GM19193 (cell line): ENCODE results near the gene ANKH.

Experiments used
- POLR2A ChIP-seq: IDR thresholded peaks from 4 replicates; pipeline ENCODE4 v1.6.1; 2011; ENCODE audit not compliant: insufficient read depth, insufficient read length; ENCODE audit errors: extremely low read depth

ANKH gene

DNA sequence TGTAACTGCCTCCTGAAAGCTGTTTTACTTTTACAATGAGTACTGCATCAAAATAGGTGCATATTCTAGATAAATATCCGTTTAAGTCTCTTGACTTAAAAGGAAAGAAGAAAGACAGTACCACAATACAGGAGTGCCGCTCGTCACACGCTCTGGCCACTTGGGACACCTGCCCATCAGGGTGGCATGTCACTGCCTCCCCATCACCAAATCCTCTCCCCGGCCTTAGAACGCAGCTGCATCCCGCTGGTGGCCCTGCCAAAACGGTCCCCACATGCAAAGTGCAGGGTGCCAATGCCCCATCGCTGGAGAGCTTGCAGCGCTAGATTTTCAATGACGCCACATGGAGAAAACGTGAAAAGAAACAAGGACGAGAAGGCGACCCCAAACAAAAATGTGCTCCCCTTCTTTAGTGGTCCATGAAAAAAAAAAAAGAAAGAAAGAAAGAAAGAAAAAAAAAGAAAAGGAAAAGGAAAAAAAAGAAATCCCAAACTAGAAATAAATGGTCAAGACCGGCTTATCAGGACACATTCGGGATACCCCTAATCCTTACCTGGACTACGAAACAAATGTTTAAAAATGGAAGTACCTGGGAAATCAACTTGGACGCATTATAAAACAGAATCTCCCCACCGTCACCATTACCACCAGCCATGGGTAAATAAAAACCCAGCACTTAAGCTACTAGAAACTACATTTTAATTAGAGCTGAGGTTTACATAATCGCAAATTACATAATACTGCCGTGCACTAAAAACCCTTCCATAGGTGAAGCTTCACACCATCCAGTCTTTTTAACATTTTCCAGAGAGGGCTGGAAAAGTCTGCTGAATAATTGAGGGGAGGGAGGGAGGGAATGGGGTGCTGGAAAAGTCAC lies 1.0 kb downstream of the ANKH start:
- no peak for TF ChIP-seq POLR2A

DNA sequence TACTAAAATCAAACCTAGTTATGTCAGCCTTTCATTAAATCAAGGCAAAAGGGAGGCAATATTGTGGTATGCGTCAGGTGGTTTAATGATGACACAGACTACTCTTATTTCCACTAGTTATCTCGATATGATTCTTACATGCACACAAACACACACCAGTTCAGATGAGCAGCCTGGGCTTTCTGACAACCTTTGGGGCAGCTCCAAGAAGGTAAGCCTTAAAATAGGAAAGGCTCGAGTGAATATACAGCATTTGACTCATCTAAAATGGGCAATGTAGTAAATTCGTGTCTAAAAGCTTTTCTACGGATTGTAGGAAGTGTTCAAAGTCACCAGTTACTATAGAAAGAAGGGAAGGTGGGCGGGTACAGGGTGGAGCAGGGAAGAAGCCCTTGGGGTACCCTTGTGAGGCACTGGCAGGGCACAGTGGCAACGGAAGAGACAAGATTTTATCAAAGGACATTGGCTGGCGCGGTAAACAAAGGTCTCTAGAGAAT lies 1.9 kb downstream of the ANKH start:
- no peak for TF ChIP-seq POLR2A

DNA sequence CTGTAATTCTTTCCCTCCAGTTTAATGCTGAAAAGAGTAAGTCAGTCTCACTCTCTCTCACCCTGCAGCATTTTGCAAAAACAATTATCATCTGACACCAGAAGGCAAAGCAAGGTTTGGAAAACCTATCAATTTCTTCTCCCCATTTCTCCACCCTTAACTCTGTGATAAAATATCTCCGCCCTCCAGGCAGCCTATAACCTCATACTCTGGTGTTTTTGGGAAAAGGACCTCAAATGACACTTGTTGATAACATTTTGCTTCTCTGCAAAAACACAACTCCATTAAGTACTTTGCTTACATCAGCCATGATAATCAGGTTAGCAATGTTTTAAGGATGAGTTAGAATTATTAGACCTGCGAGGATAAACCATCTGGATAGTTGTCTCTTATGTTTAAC lies 2.3 kb downstream of the ANKH start:
- TF ChIP-seq POLR2A: no peak

DNA sequence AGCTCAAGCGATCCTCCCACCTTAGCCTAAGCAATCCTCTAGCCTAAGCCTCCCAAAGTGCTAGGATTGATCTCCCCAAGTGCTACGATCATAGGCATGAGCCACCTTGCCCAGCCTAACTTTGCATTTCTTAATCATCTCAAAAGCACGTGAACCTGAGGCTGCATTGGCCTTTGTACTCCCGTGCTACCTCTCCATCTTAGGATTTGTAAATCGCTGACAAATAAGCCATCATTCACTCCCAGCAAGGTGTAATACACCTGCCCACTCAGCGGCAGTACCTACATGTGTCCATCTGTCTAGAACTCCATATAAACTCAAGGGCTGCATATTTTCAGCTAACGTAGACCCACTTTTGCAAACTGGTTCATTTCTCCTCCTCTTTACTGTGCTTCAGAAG lies 2.8 kb downstream of the ANKH start:
- TF ChIP-seq POLR2A: no peak

DNA sequence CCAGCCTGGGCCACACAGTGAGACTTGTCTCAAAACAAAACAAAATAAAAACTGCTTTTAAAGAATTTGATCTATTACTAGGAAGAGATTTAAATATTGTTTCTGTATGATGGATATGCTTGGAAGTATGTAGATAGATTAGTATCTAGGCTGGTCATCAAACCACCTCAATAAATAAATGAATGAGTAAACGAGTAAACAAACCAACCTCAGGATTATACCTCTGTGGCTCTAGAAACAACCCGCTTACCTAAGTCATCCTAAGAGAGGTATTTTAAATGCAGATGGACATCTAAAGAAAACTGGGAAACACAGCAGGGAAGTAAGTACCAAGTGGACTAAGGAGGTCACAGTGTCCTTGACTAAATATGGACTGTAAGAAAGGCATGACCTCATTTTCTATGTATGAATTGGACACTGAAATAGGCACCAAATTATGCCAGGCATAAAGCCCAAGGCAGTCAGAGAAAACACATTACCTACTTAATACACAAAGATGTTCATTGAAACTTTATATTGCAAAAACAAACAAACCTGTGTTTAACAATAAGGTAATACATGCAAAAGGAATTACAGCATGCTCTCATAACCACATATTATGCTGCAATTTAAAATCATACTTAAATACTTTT lies 7.3 kb downstream of the ANKH start:
- TF ChIP-seq POLR2A: no peak

DNA sequence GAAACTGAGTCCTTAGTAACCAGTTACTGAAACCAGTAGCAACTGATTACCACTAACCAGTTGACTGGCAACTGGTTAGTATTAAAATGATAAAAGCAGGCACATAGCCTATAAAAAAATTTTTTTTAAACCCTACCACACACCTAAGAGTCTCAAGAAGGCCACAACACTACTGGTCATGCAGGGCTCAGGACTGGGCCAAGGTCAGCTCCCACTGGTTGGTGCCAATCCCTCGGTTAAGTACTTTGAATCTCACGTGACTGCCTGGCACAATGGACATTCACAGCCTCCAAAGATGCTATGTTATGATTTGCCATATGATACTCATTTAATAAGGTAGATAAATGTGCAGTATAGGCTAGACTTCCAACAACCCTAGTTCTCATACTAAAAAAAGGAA lies 8.5 kb downstream of the ANKH start:
- TF ChIP-seq POLR2A: no peak

DNA sequence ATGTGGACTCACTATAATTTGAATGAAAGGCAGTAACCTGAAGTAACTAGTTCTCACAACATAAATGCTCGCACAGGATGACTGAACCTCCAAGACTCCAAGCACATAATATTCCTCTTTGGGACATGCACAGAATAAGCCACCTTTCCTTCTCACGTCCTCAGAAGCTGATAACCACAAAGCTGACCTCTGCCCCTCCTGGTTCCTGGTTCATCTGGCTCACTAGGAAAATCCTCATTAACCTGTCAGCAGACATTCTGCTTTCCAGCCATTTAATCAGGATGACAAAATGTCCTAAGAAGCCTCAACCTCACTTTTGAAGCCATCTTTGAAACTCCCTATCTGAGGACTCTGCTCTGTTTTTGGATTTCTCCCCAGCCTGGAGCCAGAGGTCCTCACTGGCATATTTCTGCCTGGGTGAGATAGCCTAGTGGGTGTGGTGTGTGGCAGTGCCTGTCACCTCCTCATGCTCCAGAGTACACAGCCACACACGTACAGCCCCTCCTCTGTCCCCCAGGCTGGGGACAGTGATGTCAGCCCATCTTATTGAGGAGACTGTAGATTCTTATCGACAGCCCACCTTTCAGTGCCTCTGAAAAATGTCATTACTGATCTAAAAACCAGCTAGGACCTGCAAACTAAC lies 10.3 kb downstream of the ANKH start:
- no peak for TF ChIP-seq POLR2A

DNA sequence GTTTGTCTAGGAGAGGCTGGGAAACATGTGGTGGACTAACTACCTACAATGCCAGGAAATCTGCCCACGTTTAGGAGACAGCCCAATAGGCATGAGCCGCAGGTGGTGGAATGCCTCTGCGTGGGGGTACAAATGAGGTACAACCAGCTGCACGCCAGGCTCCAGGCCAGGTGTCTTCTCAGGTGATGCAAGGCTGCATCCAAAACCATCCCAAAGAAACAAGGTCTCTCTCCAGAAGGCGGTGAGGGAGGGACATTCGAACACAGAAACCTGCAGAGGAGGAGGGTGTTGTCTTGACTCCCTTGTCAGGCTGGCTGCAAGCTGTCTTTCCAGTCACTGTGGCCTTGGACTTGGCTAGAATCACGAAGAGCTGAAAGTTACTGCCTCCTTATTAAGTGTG lies 11.6 kb downstream of the ANKH start:
- no peak for TF ChIP-seq POLR2A

DNA sequence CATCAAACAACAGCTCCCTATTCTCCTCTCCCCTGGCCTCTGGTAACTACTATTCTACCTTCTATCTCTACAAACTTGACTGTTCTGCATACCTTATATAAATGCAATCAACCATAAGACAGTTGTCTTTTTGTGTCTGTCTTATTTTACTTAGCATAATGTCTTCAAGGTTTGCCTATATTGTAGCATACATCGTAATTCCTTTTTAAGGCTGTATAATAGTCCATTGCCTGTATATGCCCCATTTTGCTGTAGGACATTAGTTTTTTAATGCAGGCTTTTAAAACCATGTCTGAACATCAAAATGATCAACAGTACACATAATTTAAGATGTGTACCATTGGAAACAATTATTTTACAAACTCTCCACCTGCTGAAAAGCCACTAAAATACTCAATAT lies 12.4 kb downstream of the ANKH start:
- no peak for TF ChIP-seq POLR2A

DNA sequence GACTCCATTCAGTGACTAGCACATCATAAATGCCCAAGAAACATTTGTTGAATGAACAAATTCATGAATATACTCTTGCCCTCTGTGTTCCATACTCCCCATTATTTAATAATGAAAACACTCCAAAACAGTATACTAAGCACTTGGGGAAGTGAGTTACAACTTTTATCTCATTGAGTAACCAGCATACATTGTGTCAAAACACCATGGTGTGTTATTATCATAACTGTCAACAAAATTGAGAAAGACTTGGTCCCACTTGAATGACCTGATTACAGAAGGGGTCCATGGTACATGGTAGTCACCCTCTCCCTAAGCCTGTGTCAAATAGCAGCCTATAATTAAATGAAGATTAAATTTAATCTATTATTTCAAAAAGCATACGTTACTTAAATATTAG lies 16.2 kb downstream of the ANKH start:
- TF ChIP-seq POLR2A: no peak

DNA sequence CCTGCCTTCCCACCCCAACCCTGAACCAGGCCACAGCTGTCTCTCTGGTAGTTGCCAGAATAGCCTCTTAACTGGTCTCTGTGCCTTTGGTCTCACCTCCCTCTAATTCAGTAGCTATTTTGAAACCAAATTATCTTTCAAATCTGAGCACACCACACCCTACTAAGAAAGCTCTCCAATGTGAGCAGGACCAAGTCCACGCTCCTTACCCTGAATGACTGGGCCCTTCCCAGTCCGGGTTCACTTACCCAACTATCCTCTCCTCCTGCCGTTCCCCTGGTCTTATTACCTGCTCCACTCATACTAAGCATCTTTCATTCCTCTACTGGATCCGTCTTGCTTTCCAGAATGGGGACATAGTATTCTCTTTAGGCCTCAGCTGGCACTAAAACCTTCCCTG lies 16.8 kb downstream of the ANKH start:
- TF ChIP-seq POLR2A: no peak

DNA sequence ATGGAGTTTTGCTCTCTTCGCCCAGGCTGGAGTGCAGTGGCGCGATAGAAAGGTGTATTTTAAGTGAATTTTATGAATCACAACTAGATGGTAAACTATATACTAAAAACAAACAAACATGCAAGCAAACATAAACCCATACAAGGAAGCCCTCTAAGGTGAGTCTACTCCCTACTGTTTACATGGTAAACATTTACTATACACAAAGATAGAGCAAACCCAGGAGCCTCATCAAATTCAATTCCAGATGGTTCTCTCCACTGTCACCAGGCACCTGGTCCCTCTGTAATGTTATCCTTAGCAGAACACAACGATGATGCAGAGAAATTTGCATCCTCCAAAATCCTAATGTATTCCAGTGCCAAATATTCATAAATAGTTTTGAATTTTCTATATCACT lies 17.9 kb downstream of the ANKH start:
- no peak for TF ChIP-seq POLR2A

DNA sequence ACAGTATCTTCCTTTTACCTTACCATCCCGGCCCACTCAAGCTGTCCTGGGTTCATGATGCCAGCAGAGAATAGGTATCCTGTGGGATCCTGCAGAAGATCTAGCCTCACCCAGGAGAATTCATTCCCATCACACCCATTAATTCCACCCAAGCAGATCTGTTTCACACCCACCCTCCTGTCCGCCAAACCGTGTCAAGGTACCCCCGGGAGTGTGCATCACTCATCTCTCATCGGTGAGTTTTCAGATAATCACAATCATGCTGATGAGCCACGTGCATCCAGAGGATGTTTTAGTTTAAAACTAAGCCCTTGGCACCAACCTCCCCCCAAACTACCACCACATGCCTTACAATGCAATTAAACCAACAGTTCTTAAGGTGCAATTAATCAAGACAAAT lies 18.8 kb downstream of the ANKH start:
- no peak for TF ChIP-seq POLR2A

DNA sequence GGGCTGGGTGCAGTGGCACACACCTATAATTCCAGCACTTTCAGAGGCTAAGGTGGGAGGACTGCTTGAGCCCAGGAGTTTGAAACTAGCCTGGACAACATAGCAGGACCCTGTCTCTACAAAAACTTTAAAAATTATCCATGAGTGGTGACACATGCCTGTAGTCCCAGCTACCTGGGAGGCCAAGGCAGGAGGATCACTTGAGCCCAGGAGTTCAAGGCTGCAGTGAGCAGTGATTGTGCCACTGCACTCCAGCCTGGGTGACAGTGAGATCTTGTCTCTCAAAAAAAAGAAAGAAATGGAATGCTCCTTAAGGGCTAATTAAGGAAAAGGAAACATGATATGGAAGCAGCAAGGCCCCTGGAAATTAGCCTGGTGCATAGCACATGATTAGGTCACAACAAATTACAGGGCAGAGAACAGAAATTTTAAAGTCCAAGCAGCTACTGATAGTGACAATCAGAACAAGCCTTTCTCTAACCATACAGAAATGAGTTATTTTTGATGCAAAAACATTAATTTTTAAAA lies 19.5 kb downstream of the ANKH start:
- no peak for TF ChIP-seq POLR2A

DNA sequence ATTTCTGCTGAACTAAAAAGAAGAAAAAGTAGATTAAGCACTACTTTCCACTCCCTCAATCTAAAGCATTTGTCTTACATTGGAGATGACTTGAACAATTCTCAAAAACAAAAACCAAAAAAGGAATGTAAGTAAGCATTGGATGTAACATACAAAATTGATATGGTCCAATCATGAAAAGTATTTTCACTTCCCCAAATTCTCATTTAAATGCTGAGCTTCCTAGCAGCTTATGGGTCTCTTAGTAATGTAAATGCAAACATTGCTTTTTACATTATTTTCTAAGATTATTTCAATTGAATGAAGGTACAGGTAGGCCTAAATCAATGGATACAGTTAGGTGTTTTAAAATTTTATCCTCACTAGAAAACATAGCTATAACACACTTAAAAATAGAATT lies 20.0 kb downstream of the ANKH start:
- TF ChIP-seq POLR2A: no peak
